Neuronal stem cell (in vitro differentiated cells): Measurements from ENCODE around the gene HKDC1.
"Not testable (repeated sequence)": the region's sequence is repeated elsewhere in the genome, so short reads cannot be mapped to it uniquely, and the experiment has no call there.

Experiments
- DNase-seq: peaks from one replicate; pipeline ENCODE4 v3.0.0-alpha.2; 2013; ENCODE audit warnings: low spot score
- H2AFZ ChIP-seq: one replicate; pipeline ENCODE4 v1.6.1; 2013; ENCODE audit warnings: mild to moderate bottlenecking, low read length, inconsistent platforms
- H2AK5ac ChIP-seq: 2 replicates; pipeline ENCODE4 v1.6.1; 2013; ENCODE audit warnings: low read depth, mild to moderate bottlenecking, inconsistent platforms, low read length, moderate library complexity, mixed read lengths
- H2BK120ac ChIP-seq: 2 replicates; pipeline ENCODE4 v1.6.1; 2013; ENCODE audit warnings: low read depth, mild to moderate bottlenecking, inconsistent platforms, low read length, moderate library complexity, mixed read lengths
- H2BK12ac ChIP-seq: one replicate; pipeline ENCODE4 v1.6.1; 2013; ENCODE audit warnings: low read length, inconsistent platforms
- H2BK15ac ChIP-seq: 2 replicates; pipeline ENCODE4 v1.6.1; 2013; ENCODE audit warnings: mild to moderate bottlenecking, low read length, inconsistent platforms, mixed read lengths
- H2BK5ac ChIP-seq: one replicate; pipeline ENCODE4 v1.6.1; 2013; ENCODE audit warnings: inconsistent platforms, mild to moderate bottlenecking, low read length, moderate library complexity
- H3K14ac ChIP-seq: one replicate; pipeline ENCODE4 v1.6.1; 2013; ENCODE audit warnings: low read length, inconsistent platforms
- H3K18ac ChIP-seq: 2 replicates; pipeline ENCODE4 v1.6.1; 2013; ENCODE audit warnings: low read length, inconsistent platforms
- H3K23ac ChIP-seq: 2 replicates; pipeline ENCODE4 v1.6.1; 2013; ENCODE audit warnings: low read depth, mild to moderate bottlenecking, mixed read lengths, low read length, inconsistent platforms; ENCODE audit not compliant: poor library complexity
- H3K27ac ChIP-seq: replicated peaks from 3 replicates; pipeline ENCODE4 v1.5.1; 2013; ENCODE audit warnings: low read length, inconsistent platforms
- H3K27me3 ChIP-seq, 3 experiments: 2 replicates each; pipeline ENCODE4 v1.6.1; 2013; ENCODE audit warnings: low read length in 3 of 3, mild to moderate bottlenecking in 2 of 3, inconsistent platforms in 1 of 3, low read depth in 1 of 3, mixed read lengths in 1 of 3, moderate library complexity in 1 of 3; ENCODE audit not compliant: control insufficient read depth in 3 of 3, insufficient read depth in 3 of 3
- H3K36me3 ChIP-seq, 2 donors: replicated peaks in 1 of 2; 2 replicates each; pipeline ENCODE4 v1.6.1; 2013; ENCODE audit warnings: low read length in 2 of 2; ENCODE audit not compliant: control insufficient read depth in 2 of 2, insufficient read depth in 2 of 2
- H3K4ac ChIP-seq: 2 replicates; pipeline ENCODE4 v1.6.1; 2013; ENCODE audit warnings: inconsistent platforms, mild to moderate bottlenecking, low read length, moderate library complexity
- H3K4me1 ChIP-seq, 2 donors: 1 replicate in 1 of 2; 2 replicates in 1 of 2; pipeline ENCODE4 v1.6.1; 2013; ENCODE audit warnings: low read length in 2 of 2, low read depth in 1 of 2; ENCODE audit not compliant: control insufficient read depth in 2 of 2, insufficient read depth in 1 of 2
- H3K4me2 ChIP-seq: one replicate; pipeline ENCODE4 v1.6.1; 2013; ENCODE audit warnings: mild to moderate bottlenecking, low read length, inconsistent platforms; ENCODE audit not compliant: insufficient read depth, poor library complexity, severe bottlenecking
- H3K4me3 ChIP-seq, 2 donors: 2 replicates each; pipeline ENCODE4 v1.5.1; 2013; ENCODE audit warnings: low read length in 2 of 2, mild to moderate bottlenecking in 2 of 2, inconsistent platforms in 1 of 2, moderate library complexity in 1 of 2
- H3K79me1 ChIP-seq: one replicate; pipeline ENCODE4 v1.6.1; 2013; ENCODE audit warnings: low read depth, mild to moderate bottlenecking, inconsistent platforms, low read length, moderate library complexity
- H3K9ac ChIP-seq: one replicate; pipeline ENCODE4 v1.6.1; 2013; ENCODE audit warnings: mild to moderate bottlenecking, low read depth, low read length, inconsistent platforms; ENCODE audit not compliant: poor library complexity
- H3K9me3 ChIP-seq, 2 donors: replicated peaks in 1 of 2; 2 replicates each; pipeline versions ENCODE3 to v1.6.1; 2013; ENCODE audit warnings: low read length in 2 of 2, mild to moderate bottlenecking in 2 of 2, inconsistent platforms in 1 of 2, low read depth in 1 of 2, mixed read lengths in 1 of 2, moderate library complexity in 1 of 2; ENCODE audit not compliant: control insufficient read depth in 2 of 2, insufficient read depth in 1 of 2
- H4K8ac ChIP-seq: one replicate; pipeline ENCODE4 v1.6.1; 2013; ENCODE audit warnings: low read depth, mild to moderate bottlenecking, inconsistent platforms, low read length, moderate library complexity
- H4K91ac ChIP-seq: one replicate; pipeline ENCODE4 v1.6.1; 2013; ENCODE audit warnings: low read length, low read depth, mild to moderate bottlenecking, inconsistent platforms; ENCODE audit not compliant: poor library complexity
- WGBS, 2 donors: extraction: QIAGEN DNeasy Blood & Tissue Kit; methylation state at CpG; one replicate each; pipeline ENCODE4 v1.1.7; 2013; ENCODE audit warnings: missing lambda C conversion rate in 2 of 2, mixed read lengths in 1 of 2; ENCODE audit not compliant: insufficient read length in 2 of 2, insufficient replicate concordance in 1 of 2; ENCODE audit errors: extremely low coverage in 2 of 2; 5-methylcytosine and 5-hydroxymethylcytosine counted together

The HKDC1 gene

DNA sequence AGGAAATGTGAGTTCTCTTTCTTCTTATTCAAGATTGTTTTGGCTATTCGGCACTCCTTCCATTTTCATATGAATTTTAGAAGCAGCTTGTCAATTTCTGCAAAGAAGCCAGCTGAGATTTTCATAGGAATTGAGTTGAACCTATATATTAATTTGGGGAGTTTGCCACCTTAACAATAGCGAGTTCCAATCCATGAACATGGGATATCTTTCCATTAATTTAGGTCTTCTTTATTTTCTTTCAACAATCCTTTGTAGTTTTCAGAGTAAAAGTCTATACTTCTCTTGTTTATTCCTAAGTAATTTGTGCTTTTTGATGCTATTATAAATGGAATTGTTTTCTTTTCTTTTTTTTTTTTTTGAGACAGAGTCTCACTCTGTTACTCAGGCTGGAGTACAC, 31.3 kb downstream of the HKDC1 start:
- H2AFZ ChIP-seq, H3K18ac ChIP-seq, H3K27ac ChIP-seq, H3K9me3 ChIP-seq, H4K8ac ChIP-seq, DNase-seq, H3K23ac ChIP-seq, H3K4me3 ChIP-seq, H3K4me2 ChIP-seq, H3K4me1 ChIP-seq, H4K91ac ChIP-seq, H3K4ac ChIP-seq, H3K36me3 ChIP-seq, H2AK5ac ChIP-seq, H2BK15ac ChIP-seq, H2BK5ac ChIP-seq, H3K79me1 ChIP-seq, H2BK12ac ChIP-seq, H2BK120ac ChIP-seq, H3K14ac ChIP-seq, H3K9ac ChIP-seq: not testable (repeated sequence)
- H3K27me3 ChIP-seq, result peaks cover 0 to 30% (median 0%) of the 10 kb centered on the region in 3 experiments
- WGBS, 2 donors, result no CpG with 5 or more reads among the region's 2 CpGs

DNA sequence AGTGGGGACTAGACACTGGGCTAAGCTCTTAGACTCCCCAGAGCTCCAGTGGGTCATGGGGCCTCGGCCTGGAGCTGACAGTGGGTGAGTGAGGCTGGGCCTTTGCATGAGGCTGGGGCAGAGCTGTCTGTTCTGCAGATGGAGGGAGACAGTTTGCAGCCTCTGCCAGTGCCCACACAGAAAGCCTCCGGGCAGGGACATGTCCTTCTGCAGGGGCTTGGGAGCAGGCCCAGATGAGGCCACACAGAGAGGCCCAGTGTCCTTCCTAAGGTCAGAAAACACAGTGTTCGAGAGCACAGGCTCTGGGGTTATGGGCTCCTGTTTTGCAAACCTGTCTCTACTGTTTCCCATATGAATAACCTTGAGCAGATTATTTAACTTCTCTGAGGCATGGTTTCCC, 33.0 kb downstream of the HKDC1 start:
- H3K18ac ChIP-seq, result no peak overlapping the region
- no peak overlapping the region for H4K91ac ChIP-seq
- H3K4me1 ChIP-seq, result peaks cover 0 to 2% of the 10 kb centered on the region in 2 donors
- H3K9ac ChIP-seq, result no peak overlapping the region
- no peak overlapping the region for H3K14ac ChIP-seq
- no peak overlapping the region for H3K4me2 ChIP-seq
- H2BK5ac ChIP-seq, result no peak overlapping the region
- H2BK120ac ChIP-seq, result no peak overlapping the region
- no peak overlapping the region for H3K4me3 ChIP-seq
- no peaks in the 10 kb centered on the region for H3K79me1 ChIP-seq
- no peak overlapping the region for H2AFZ ChIP-seq
- H2BK15ac ChIP-seq, result no peak overlapping the region
- peaks cover 0 to 32% (median 0%) of the 10 kb centered on the region in 3 experiments for H3K27me3 ChIP-seq
- DNase-seq, result no peak
- H3K4ac ChIP-seq, result no peak overlapping the region
- WGBS, 2 donors, result no CpG with 5 or more reads among the region's 3 CpGs
- H3K9me3 ChIP-seq, result no peaks in the 10 kb centered on the region
- no peak overlapping the region for H3K23ac ChIP-seq
- H3K36me3 ChIP-seq, result no peaks in the 10 kb centered on the region
- no peak overlapping the region for H4K8ac ChIP-seq
- no peak overlapping the region for H2AK5ac ChIP-seq
- H2BK12ac ChIP-seq, result no peak overlapping the region
- H3K27ac ChIP-seq, result no peak overlapping the region

DNA sequence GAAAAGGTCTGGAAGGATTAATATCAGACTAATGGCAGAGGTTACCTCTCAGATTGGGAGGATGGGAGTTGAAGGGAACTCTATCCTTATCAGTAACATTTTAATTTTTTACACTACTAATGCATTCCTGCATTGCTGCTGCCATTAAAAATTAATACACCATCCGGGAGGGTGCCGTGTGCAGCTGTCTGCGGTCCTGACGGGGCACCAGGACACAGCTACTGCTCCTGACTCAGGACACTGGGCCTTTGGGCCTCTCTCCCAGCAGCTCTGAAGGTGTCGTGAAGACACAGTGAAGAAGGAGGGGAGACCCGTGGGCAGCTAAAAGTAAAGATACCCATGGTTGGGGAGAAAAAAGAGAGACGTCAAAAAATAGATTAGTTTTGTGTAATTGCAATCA, 34.7 kb downstream of the HKDC1 start:
- H4K8ac ChIP-seq, result no peak overlapping the region

DNA sequence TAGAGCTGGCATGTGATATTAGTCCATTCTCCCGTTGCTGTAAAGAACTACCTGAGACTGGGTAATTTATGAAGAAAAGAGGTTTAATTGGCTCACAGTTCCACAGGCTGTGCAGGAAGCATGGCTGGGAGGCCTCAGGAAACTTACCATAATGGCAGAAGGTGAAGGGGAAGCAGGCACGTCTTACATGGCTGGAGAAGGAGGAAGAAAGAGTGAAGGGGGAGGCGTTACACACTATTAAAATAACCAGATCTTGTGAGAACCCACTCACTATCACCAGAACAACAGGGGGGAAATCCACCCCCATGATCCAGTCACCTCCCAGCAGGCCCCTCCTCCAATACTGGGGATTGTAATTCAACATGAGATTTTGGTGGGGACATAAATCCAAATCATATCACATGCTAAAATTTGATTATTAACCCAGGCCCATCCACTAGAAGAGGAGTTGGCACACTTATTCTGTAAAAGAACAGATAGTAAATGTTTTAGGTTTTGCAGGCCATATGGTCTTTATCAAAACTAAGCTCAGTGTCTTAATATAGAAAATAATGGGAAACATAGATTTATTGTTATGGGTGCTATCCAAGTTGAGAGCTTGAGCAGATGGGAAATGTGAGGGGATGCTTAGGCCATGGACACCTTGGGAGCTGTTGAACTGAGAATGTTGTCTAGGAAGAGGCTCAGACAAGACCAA, 39.6 kb downstream of the HKDC1 start:
- H3K4me3 ChIP-seq, result no peak overlapping the region
- no CpG with 5 or more reads among the region's 3 CpGs for WGBS, 2 donors
- H2BK120ac ChIP-seq, result no peak overlapping the region
- no peak for DNase-seq
- no peak overlapping the region for H3K18ac ChIP-seq
- H2AK5ac ChIP-seq, result no peak overlapping the region
- H3K4ac ChIP-seq, result no peak overlapping the region
- H3K4me2 ChIP-seq, result no peak overlapping the region
- no peak overlapping the region for H4K8ac ChIP-seq
- H3K9ac ChIP-seq, result no peak overlapping the region
- no peak overlapping the region for H2BK5ac ChIP-seq
- no peaks in the 10 kb centered on the region for H3K4me1 ChIP-seq
- no peak overlapping the region for H4K91ac ChIP-seq
- no peaks in the 10 kb centered on the region for H3K9me3 ChIP-seq
- H3K27me3 ChIP-seq, result peaks cover 0 to 62% (median 0%) of the 10 kb centered on the region in 3 experiments
- H3K79me1 ChIP-seq, result no peaks in the 10 kb centered on the region
- no peak overlapping the region for H2BK12ac ChIP-seq
- no peak overlapping the region for H3K27ac ChIP-seq
- no peak overlapping the region for H3K23ac ChIP-seq
- no peak overlapping the region for H3K14ac ChIP-seq
- H2BK15ac ChIP-seq, result no peak overlapping the region
- H3K36me3 ChIP-seq, result no peaks in the 10 kb centered on the region
- no peak overlapping the region for H2AFZ ChIP-seq

More for the DNA sequence above, 34.7 kb downstream of the HKDC1 start:
- H2BK15ac ChIP-seq, result no peak overlapping the region
- H3K79me1 ChIP-seq, result no peaks in the 10 kb centered on the region
- H2AK5ac ChIP-seq, result no peak overlapping the region
- H3K18ac ChIP-seq, result no peak overlapping the region
- no peak overlapping the region for H2BK5ac ChIP-seq
- no peak overlapping the region for H2BK120ac ChIP-seq
- H3K9me3 ChIP-seq, result no peaks in the 10 kb centered on the region
- no peak overlapping the region for H3K9ac ChIP-seq
- no peak overlapping the region for H2AFZ ChIP-seq
- H2BK12ac ChIP-seq, result no peak overlapping the region
- no peak overlapping the region for H3K23ac ChIP-seq
- WGBS, 2 donors, result no CpG with 5 or more reads among the region's 7 CpGs
- no peak overlapping the region for H4K91ac ChIP-seq
- H3K4me2 ChIP-seq, result no peak overlapping the region
- no peak overlapping the region for H3K14ac ChIP-seq
- H3K4ac ChIP-seq, result no peak overlapping the region
- peaks cover 0 to 37% (median 0%) of the 10 kb centered on the region in 3 experiments for H3K27me3 ChIP-seq
- H3K4me3 ChIP-seq, result no peak overlapping the region
- no peak for DNase-seq
- H3K27ac ChIP-seq, result no peak overlapping the region
- peaks cover 0 to 2% of the 10 kb centered on the region in 2 donors for H3K4me1 ChIP-seq
- H3K36me3 ChIP-seq, result no peaks in the 10 kb centered on the region
